Activated B cell treated with CpG ODN at 0.5 μM for 24 hours (primary cell): ENCODE data around the gene MPP1. TPM values are rescaled to one million over a fixed set of nuclear protein-coding genes. Genes with fewer than 3 reads are reported as not detected.

ENCODE experiments used
- ATAC-seq: fragments of 200-7000 bp; cut with Tn5 transposase; one replicate; pipeline ENCODE4 v1.10.0; 2021; ENCODE audit warnings: low read depth, mild to moderate bottlenecking, moderate library complexity
- CTCF ChIA-PET: fragments of 350-600 bp; sonication (Branson Sonifier 250); formaldehyde crosslinking; loops from one replicate; lab custom pipeline; 2021; ENCODE audit warnings: antibody characterized with exemption; lab: Charles Lee
- POLR2A ChIA-PET: fragments of 350-600 bp; sonication (Branson Sonifier 250); formaldehyde crosslinking; loops from one replicate; lab custom pipeline; 2021; ENCODE audit warnings: antibody characterized with exemption; lab: Charles Lee
- DNase-seq: peaks from one replicate; pipeline ENCODE4 v3.0.0; 2022
- H3K27ac Mint-ChIP-seq: one replicate; pipeline ENCODE4 v1.8.0; 2020; ENCODE audit warnings: mixed read lengths
- H3K27me3 Mint-ChIP-seq: one replicate; pipeline ENCODE4 v1.8.0; 2021; ENCODE audit warnings: mixed read lengths
- H3K36me3 Mint-ChIP-seq: one replicate; pipeline ENCODE4 v1.8.0; 2021; ENCODE audit warnings: low read depth, mixed read lengths
- H3K4me1 Mint-ChIP-seq: one replicate; pipeline ENCODE4 v1.8.0; 2021; ENCODE audit warnings: mixed read lengths
- H3K4me3 Mint-ChIP-seq: one replicate; pipeline ENCODE4 v1.8.0; 2020; ENCODE audit warnings: mild to moderate bottlenecking, mixed read lengths
- H3K9me3 Mint-ChIP-seq: one replicate; pipeline ENCODE4 v1.8.0; 2020; ENCODE audit warnings: mixed read lengths
- intact Hi-C: fragments of 100-400 bp; cut with micrococcal nuclease; formaldehyde crosslinking; loops from one replicate; pipeline ENCODE4 v1.15.1; 2024
- total RNA-seq: library from RNA; stranded (reverse); gene quantifications from 2 replicates; pipeline ENCODE4 v1.2.3, GENCODE V29; 2022
- TF ChIP-seq, protein P1 (sequence below): fragments of 200-600 bp; IDR thresholded peaks from one replicate; pipeline ENCODE4 v1.8.0; 2022; ENCODE audit warnings: antibody characterized with exemption, mild to moderate bottlenecking

Gene MPP1
- total RNA-seq, 1 donor from 2014 or later, result 7.2 TPM

- Mint-ChIP-seq H3K4me1 (peaks cover 1% of the 10 kb centered on the region), H3K36me3 (no peaks in the 10 kb centered on the region), H3K27me3 (no peaks in the 10 kb centered on the region), H3K4me3 (no peak overlapping the region), H3K27ac (no peak overlapping the region), H3K9me3 (no peaks in the 10 kb centered on the region)
- TF ChIP-seq, protein P1, sequence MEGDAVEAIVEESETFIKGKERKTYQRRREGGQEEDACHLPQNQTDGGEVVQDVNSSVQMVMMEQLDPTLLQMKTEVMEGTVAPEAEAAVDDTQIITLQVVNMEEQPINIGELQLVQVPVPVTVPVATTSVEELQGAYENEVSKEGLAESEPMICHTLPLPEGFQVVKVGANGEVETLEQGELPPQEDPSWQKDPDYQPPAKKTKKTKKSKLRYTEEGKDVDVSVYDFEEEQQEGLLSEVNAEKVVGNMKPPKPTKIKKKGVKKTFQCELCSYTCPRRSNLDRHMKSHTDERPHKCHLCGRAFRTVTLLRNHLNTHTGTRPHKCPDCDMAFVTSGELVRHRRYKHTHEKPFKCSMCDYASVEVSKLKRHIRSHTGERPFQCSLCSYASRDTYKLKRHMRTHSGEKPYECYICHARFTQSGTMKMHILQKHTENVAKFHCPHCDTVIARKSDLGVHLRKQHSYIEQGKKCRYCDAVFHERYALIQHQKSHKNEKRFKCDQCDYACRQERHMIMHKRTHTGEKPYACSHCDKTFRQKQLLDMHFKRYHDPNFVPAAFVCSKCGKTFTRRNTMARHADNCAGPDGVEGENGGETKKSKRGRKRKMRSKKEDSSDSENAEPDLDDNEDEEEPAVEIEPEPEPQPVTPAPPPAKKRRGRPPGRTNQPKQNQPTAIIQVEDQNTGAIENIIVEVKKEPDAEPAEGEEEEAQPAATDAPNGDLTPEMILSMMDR, result no peak
- POLR2A ChIA-PET, result no interaction called here
- intact Hi-C loops, result no loop called here
- ATAC-seq (no peak), DNase-seq (no peak)
- CTCF ChIA-PET, result no interaction called here
Observed at GRCh38 chrX:154813801-154814200, 8.5 kb upstream of the MPP1 start.

DNA sequence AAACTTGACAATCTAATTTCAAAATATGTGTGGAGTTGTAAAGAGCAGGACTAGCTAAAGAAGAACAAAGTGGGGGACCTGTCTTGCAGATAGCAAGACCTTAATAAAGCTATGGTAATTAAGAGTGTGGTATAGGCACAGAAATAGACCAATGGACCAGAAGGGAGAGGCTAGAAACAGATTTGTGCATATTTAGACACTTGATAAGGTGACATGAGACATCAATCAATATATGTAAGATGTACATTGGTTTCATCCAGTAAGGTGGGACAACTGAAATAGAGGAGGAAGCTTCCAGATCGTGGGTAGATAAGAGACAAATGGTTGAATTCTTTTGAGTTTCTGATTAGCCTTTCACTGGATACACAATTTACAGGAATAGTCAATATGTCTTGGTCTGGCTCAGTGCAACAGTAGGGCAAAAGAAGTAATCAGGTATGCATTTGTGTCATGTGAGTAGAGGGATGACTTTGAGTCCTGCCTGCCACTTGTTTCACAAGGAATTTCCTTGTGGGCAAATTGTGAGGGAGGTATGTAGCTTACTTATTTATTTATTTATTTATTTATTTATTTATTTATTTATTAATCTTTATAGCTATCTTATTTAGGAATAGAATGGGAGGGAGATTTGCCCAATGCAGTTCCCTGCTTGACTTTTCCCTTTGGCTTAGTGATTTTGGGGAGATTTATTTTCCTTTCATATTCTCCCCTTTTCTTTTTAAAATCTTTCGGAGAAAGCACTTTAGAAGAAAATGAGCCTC lies 7.2 kb upstream of the MPP1 start:
- Mint-ChIP-seq H3K4me1 (no peaks in the 10 kb centered on the region), H3K9me3 (no peaks in the 10 kb centered on the region), H3K4me3 (no peak overlapping the region), H3K36me3 (no peaks in the 10 kb centered on the region), H3K27me3 (no peaks in the 10 kb centered on the region), H3K27ac (no peak overlapping the region)
- ATAC-seq, result no peak
- CTCF ChIA-PET, result no interaction called here
- POLR2A ChIA-PET, result no interaction called here
- DNase-seq, result no peak
- TF ChIP-seq, protein P1, result no peak
- intact Hi-C loops, result no loop called here

GRCh38 chrX:154809939-154810665 lies 4.8 kb upstream of the MPP1 start:
- H3K27me3 Mint-ChIP-seq, result no peaks in the 10 kb centered on the region
- DNase-seq, result no peak

DNA sequence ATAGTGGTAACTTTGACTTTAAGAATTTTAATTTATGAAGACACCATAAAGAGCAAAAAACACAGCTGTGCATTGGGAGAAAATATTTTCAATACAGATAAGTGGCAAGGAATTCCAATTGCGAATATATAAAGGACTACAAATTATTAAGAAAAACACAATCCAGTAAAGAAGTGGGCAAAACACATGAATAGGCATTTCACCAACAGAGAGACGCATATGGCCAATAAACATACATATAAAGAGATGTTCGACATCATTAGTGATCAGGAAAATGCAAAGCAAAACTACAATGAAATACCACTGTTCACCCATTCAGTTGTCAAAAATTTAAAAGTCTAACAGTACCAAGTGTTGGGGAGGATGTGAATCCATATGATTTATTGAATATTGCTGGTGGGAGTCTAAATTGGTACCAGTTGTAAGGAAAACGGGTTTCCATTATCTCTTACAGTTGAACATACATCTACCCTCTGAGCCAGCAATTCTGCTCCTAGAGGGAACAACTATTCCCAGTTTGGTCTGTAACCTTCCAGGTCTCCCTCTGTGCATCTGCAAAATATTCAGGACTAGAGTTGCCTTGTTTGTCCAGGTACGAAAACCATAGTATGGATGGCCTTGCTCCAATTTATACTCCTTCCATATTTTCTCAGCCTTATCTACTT lies 1.7 kb upstream of the MPP1 start:
- H3K27ac Mint-ChIP-seq, result no peak overlapping the region
- no peaks in the 10 kb centered on the region for H3K27me3 Mint-ChIP-seq
- no peak for ATAC-seq
- H3K4me3 Mint-ChIP-seq, result no peak overlapping the region
- DNase-seq, result no peak
- POLR2A ChIA-PET, result no interaction called here
- TF ChIP-seq, protein P1, result no peak
- no peaks in the 10 kb centered on the region for H3K9me3 Mint-ChIP-seq
- intact Hi-C loops, result loop anchor here (5.0 kb wide), 1 partner anchor 35 kb away; no protein-coding TSS in a partner anchor
- H3K36me3 Mint-ChIP-seq, result no peaks in the 10 kb centered on the region
- H3K4me1 Mint-ChIP-seq, result peaks cover 7% of the 10 kb centered on the region
- CTCF ChIA-PET, result no interaction called here

More at GRCh38 chrX:154809939-154810665, 4.8 kb upstream of the MPP1 start:
- Mint-ChIP-seq H3K4me1 (no peaks in the 10 kb centered on the region), H3K9me3 (no peaks in the 10 kb centered on the region), H3K36me3 (no peaks in the 10 kb centered on the region), H3K4me3 (no peak overlapping the region), H3K27ac (no peak overlapping the region)
- no peak for ATAC-seq
- ChIA-PET CTCF (no interaction called here), POLR2A (no interaction called here)
- intact Hi-C loops, result loop anchor here (5.0 kb wide), 1 partner anchor 32 kb away; no protein-coding TSS in a partner anchor
- TF ChIP-seq, protein P1, result no peak
